ENCODE data around the gene CHD3. TPM values are rescaled to one million over a fixed set of nuclear protein-coding genes. Genes with fewer than 3 reads are reported as not detected.
A peak's percentile ranks its signal among the peaks of the same experiment; 100 is the strongest.

CHD3 gene
- total and polyA plus RNA-seq, 2 experiments from 2014 or later: 41.2 to 75.3 TPM

- H3K4me3 ChIP-seq: peak overlapping the region; percentile 73
- TF ChIP-seq EZH2 (IDR thresholded peaks at IDR 0.05; ENCODE audit: borderline replicate concordance) (no peak), EZH2phosphoT487 (IDR thresholded peaks at IDR 0.05; ENCODE audit: low read depth, severe bottlenecking, unreplicated experiment) (no peak)
- TF ChIP-seq, protein P1, sequence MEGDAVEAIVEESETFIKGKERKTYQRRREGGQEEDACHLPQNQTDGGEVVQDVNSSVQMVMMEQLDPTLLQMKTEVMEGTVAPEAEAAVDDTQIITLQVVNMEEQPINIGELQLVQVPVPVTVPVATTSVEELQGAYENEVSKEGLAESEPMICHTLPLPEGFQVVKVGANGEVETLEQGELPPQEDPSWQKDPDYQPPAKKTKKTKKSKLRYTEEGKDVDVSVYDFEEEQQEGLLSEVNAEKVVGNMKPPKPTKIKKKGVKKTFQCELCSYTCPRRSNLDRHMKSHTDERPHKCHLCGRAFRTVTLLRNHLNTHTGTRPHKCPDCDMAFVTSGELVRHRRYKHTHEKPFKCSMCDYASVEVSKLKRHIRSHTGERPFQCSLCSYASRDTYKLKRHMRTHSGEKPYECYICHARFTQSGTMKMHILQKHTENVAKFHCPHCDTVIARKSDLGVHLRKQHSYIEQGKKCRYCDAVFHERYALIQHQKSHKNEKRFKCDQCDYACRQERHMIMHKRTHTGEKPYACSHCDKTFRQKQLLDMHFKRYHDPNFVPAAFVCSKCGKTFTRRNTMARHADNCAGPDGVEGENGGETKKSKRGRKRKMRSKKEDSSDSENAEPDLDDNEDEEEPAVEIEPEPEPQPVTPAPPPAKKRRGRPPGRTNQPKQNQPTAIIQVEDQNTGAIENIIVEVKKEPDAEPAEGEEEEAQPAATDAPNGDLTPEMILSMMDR (IDR thresholded peaks at IDR 0.05; ENCODE audit: poor library complexity): no peak
- peaks cover 65% of the 10 kb centered on the region for H3K79me2 ChIP-seq
- peak overlapping the region; percentile 99 for H3K27ac ChIP-seq
- H2AFZ ChIP-seq: no peak overlapping the region
- 2% methylated on average over 31 of the region's 61 CpGs for WGBS (ENCODE audit: low lambda C conversion rate, missing lambda C conversion rate)
- H3K27me3 ChIP-seq: no peaks in the 10 kb centered on the region
- no peaks in the 10 kb centered on the region for H3K36me3 ChIP-seq (replicated peaks; ENCODE audit: insufficient read depth, low read depth)
- H3K9me2 ChIP-seq (replicated peaks; ENCODE audit: insufficient read depth): no peaks in the 10 kb centered on the region
- peaks cover 33% of the 10 kb centered on the region for H3K4me1 ChIP-seq (ENCODE audit: insufficient read depth)
- DNase-seq (ENCODE audit: low spot score): peak; percentile 94
- peak overlapping the region; percentile 94 for H3K4me2 ChIP-seq
- H4K20me1 ChIP-seq (ENCODE audit: insufficient read depth, poor library complexity, severe bottlenecking): peaks cover 59% of the 10 kb centered on the region
- no peaks in the 10 kb centered on the region for H3K9me3 ChIP-seq (ENCODE audit: low read depth)
Observed at GRCh38 chr17:7843536-7844291, 44.9 kb upstream of the CHD3 start.

GRCh38 chr17:7844292-7845154 is 44.1 kb upstream of the CHD3 start:
- TF ChIP-seq, protein P1 (IDR thresholded peaks at IDR 0.05; ENCODE audit: poor library complexity): no peak
- TF ChIP-seq EZH2 (IDR thresholded peaks at IDR 0.05; ENCODE audit: borderline replicate concordance) (no peak), EZH2phosphoT487 (IDR thresholded peaks at IDR 0.05; ENCODE audit: low read depth, severe bottlenecking, unreplicated experiment) (no peak)
- peaks cover 60% of the 10 kb centered on the region for H3K79me2 ChIP-seq
- H2AFZ ChIP-seq: no peak overlapping the region
- H3K4me3 ChIP-seq: peak overlapping the region; percentile 73
- DNase-seq (ENCODE audit: low spot score): peak; percentile 95
- peaks cover 24% of the 10 kb centered on the region for H3K4me1 ChIP-seq (ENCODE audit: insufficient read depth)
- peak overlapping the region; percentile 99 for H3K27ac ChIP-seq
- H3K36me3 ChIP-seq (replicated peaks; ENCODE audit: insufficient read depth, low read depth): no peaks in the 10 kb centered on the region
- no peaks in the 10 kb centered on the region for H3K27me3 ChIP-seq
- WGBS (ENCODE audit: low lambda C conversion rate, missing lambda C conversion rate): 2% methylated on average over 60 of the region's 71 CpGs
- no peaks in the 10 kb centered on the region for H3K9me3 ChIP-seq (ENCODE audit: low read depth)
- H3K9me2 ChIP-seq (replicated peaks; ENCODE audit: insufficient read depth): no peaks in the 10 kb centered on the region
- H4K20me1 ChIP-seq (ENCODE audit: insufficient read depth, poor library complexity, severe bottlenecking): peaks cover 59% of the 10 kb centered on the region
- H3K4me2 ChIP-seq: peak overlapping the region; percentile 94

- H4K20me1 ChIP-seq (ENCODE audit: insufficient read depth, poor library complexity, severe bottlenecking): peaks cover 60% of the 10 kb centered on the region
- peaks cover 59% of the 10 kb centered on the region for H3K79me2 ChIP-seq
- no peak overlapping the region for H2AFZ ChIP-seq
- no peak overlapping the region for H3K4me3 ChIP-seq
- no peaks in the 10 kb centered on the region for H3K9me2 ChIP-seq (replicated peaks; ENCODE audit: insufficient read depth)
- WGBS (ENCODE audit: low lambda C conversion rate, missing lambda C conversion rate): 89% methylated on average over 15 of the region's 15 CpGs
- no peak for DNase-seq (ENCODE audit: low spot score)
- no peaks in the 10 kb centered on the region for H3K9me3 ChIP-seq (ENCODE audit: low read depth)
- no peaks in the 10 kb centered on the region for H3K36me3 ChIP-seq (replicated peaks; ENCODE audit: insufficient read depth, low read depth)
- H3K27ac ChIP-seq: peak overlapping the region; percentile 99
- TF ChIP-seq EZH2phosphoT487 (IDR thresholded peaks at IDR 0.05; ENCODE audit: low read depth, severe bottlenecking, unreplicated experiment) (no peak), EZH2 (IDR thresholded peaks at IDR 0.05; ENCODE audit: borderline replicate concordance) (no peak)
- TF ChIP-seq, protein P1 (IDR thresholded peaks at IDR 0.05; ENCODE audit: poor library complexity): no peak
- peak overlapping the region; percentile 94 for H3K4me2 ChIP-seq
- no peaks in the 10 kb centered on the region for H3K27me3 ChIP-seq
- H3K4me1 ChIP-seq (ENCODE audit: insufficient read depth): peaks cover 15% of the 10 kb centered on the region
Observed at GRCh38 chr17:7845359-7846062, 43.1 kb upstream of the CHD3 start.

Measured in hepatocyte (in vitro differentiated cells).